HEK293T (cell line): ENCODE results near the gene ZFAND4.

Experiments used
- ARNT ChIP-seq: fragments of 450-650 bp; IDR thresholded peaks from 2 replicates; pipeline ENCODE4 v1.6.1; 2017; ENCODE audit warnings: mild to moderate bottlenecking
- CTBP1 ChIP-seq: fragments of 450-650 bp; IDR thresholded peaks from 2 replicates; pipeline ENCODE4 v1.6.1; 2016; ENCODE audit warnings: borderline replicate concordance
- ELF4 ChIP-seq: fragments of 450-650 bp; IDR thresholded peaks from 2 replicates; pipeline ENCODE4 v1.6.1; 2017; ENCODE audit warnings: antibody characterized with exemption
- FOXK2 ChIP-seq: fragments of 450-650 bp; IDR thresholded peaks from 2 replicates; pipeline ENCODE4 v1.6.1; 2016; ENCODE audit warnings: mild to moderate bottlenecking
- FOXM1 ChIP-seq: fragments of 450-650 bp; IDR thresholded peaks from 2 replicates; pipeline ENCODE4 v1.6.1; 2017; ENCODE audit warnings: mild to moderate bottlenecking, borderline replicate concordance
- HDGF ChIP-seq: fragments of 450-650 bp; IDR thresholded peaks from 2 replicates; pipeline ENCODE4 v1.6.1; 2017; ENCODE audit warnings: antibody characterized with exemption, borderline replicate concordance
- L3MBTL2 ChIP-seq: fragments of 450-650 bp; conservative IDR thresholded peaks from 2 replicates; pipeline ENCODE4 v1.6.1; 2016; ENCODE audit warnings: mild to moderate bottlenecking
- NFRKB ChIP-seq: fragments of 450-650 bp; IDR thresholded peaks from 2 replicates; pipeline ENCODE4 v1.6.1; 2016; ENCODE audit warnings: mild to moderate bottlenecking, moderate library complexity
- SP1 ChIP-seq: fragments of 450-650 bp; IDR thresholded peaks from 2 replicates; pipeline ENCODE4 v1.6.1; 2017
- SUZ12 ChIP-seq: fragments of 450-650 bp; IDR thresholded peaks from 2 replicates; pipeline ENCODE4 v1.6.1; 2016; ENCODE audit warnings: mild to moderate bottlenecking
- TF ChIP-seq, protein P1 (sequence below): fragments of 450-650 bp; IDR thresholded peaks from 2 replicates; pipeline ENCODE4 v1.6.1; 2016

DNA sequence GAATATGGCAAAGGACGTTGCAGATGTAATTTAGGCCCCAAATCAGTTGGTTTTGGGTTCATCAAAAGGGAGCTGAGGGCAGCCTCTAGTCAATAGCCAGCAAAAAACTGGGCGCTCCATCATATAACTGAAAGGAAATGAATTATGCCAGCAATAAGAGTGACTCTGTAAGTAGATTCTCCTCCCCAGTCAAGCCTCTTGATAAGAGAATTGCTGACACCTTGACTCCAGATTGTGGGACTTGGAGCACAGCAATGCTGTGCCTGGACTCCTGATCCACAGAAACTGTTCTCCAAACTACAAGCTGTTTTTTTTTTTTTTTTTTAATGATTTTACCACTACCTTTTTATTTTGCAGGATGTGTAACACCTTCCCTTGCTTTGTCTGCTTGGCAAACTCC is 25.5 kb downstream of the ZFAND4 start:
- TF ChIP-seq L3MBTL2 (no peak), ARNT (no peak), FOXK2 (no peak), CTBP1 (no peak), FOXM1 (no peak), SP1 (no peak), ELF4 (no peak), NFRKB (no peak), SUZ12 (no peak), HDGF (no peak)
- TF ChIP-seq, protein P1, sequence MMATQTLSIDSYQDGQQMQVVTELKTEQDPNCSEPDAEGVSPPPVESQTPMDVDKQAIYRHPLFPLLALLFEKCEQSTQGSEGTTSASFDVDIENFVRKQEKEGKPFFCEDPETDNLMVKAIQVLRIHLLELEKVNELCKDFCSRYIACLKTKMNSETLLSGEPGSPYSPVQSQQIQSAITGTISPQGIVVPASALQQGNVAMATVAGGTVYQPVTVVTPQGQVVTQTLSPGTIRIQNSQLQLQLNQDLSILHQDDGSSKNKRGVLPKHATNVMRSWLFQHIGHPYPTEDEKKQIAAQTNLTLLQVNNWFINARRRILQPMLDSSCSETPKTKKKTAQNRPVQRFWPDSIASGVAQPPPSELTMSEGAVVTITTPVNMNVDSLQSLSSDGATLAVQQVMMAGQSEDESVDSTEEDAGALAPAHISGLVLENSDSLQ: no peak
